Measurements from ENCODE around the gene MTURN.

DNA sequence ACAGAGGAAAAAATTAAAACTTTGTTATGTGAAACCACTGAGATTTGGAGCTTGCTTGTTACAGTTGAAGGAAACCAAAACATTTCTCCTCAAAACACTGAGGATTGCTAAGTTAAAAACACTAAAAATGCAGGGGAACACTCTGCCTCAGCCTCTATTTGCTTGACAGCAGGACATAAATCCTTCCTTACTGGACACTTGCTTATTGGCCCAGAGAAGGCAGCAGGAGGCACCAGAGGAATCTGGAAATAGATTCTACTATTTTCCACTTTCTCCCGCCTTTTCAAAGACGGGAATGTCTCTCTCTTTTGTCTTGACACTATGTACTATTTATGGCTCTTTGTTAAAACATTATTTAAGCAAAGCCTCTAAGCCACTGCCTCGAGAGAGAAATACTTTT, 67.9 kb downstream of the MTURN start:
- TF ChIP-seq, protein P1, sequence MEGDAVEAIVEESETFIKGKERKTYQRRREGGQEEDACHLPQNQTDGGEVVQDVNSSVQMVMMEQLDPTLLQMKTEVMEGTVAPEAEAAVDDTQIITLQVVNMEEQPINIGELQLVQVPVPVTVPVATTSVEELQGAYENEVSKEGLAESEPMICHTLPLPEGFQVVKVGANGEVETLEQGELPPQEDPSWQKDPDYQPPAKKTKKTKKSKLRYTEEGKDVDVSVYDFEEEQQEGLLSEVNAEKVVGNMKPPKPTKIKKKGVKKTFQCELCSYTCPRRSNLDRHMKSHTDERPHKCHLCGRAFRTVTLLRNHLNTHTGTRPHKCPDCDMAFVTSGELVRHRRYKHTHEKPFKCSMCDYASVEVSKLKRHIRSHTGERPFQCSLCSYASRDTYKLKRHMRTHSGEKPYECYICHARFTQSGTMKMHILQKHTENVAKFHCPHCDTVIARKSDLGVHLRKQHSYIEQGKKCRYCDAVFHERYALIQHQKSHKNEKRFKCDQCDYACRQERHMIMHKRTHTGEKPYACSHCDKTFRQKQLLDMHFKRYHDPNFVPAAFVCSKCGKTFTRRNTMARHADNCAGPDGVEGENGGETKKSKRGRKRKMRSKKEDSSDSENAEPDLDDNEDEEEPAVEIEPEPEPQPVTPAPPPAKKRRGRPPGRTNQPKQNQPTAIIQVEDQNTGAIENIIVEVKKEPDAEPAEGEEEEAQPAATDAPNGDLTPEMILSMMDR (conservative IDR thresholded peaks at IDR 0.05; ENCODE audit: low read depth, low read length), result no peak
- TF ChIP-seq EZH2 (IDR thresholded peaks at IDR 0.05; ENCODE audit: low read length, unreplicated experiment), result no peak

Measured in PC-3 (cell line).